SW480 (cell line): Measurements from ENCODE around the gene KRTAP4-8.
A peak's percentile ranks its signal among the peaks of the same experiment; 100 is the strongest.
"Not testable (repeated sequence)": the region's sequence is repeated elsewhere in the genome, so short reads cannot be mapped to it uniquely, and the experiment has no call there.

ENCODE experiments used
- DNase-seq: peaks from one replicate; pipeline ENCODE4 v3.0.0-alpha.2; 2016; ENCODE audit warnings: low spot score

KRTAP4-8 gene

GRCh38 chr17:41108728-41109386, 10.9 kb upstream of the KRTAP4-8 start:
- DNase-seq: not testable (repeated sequence)

- no peak for DNase-seq
Observed at GRCh38 chr17:41107941-41108450, 10.1 kb upstream of the KRTAP4-8 start.

- DNase-seq: not testable (repeated sequence)
Observed at GRCh38 chr17:41105347-41105746, 7.4 kb upstream of the KRTAP4-8 start, which contains the start of gene KRTAP4-9. KRTAP4-9 (plus strand) TSS chr17:41105389; CDS start chr17:41105389, 0 bp downstream.

- peak; percentile 18 for DNase-seq
Observed at GRCh38 chr17:41104386-41105038, 6.6 kb upstream of the KRTAP4-8 start.

- DNase-seq: no peak
Observed at GRCh38 chr17:41103896-41104295, 6.0 kb upstream of the KRTAP4-8 start.

- DNase-seq: no peak
Observed at GRCh38 chr17:41101586-41102259, 3.8 kb upstream of the KRTAP4-8 start, which contains the start of gene KRTAP4-16. KRTAP4-16 (minus strand) TSS chr17:41102209; CDS start chr17:41102209, 0 bp downstream.

GRCh38 chr17:41099682-41100480, 1.9 kb upstream of the KRTAP4-8 start:
- DNase-seq: not testable (repeated sequence)

- no peak for DNase-seq
Observed at GRCh38 chr17:41098481-41098880, 539 bp upstream of the KRTAP4-8 start.

GRCh38 chr17:41096055-41096454, 1.9 kb downstream of the KRTAP4-8 start:
- peak; percentile 14 for DNase-seq

- not testable (repeated sequence) for DNase-seq
Observed at GRCh38 chr17:41088760-41089352, 9.1 kb downstream of the KRTAP4-8 start.

- not testable (repeated sequence) for DNase-seq
Observed at GRCh38 chr17:41084100-41084856, 13.7 kb downstream of the KRTAP4-8 start, which contains the start of gene KRTAP4-7. KRTAP4-7 (plus strand) TSS chr17:41084150; CDS start chr17:41084207, 57 bp downstream.

- not testable (repeated sequence) for DNase-seq
Observed at GRCh38 chr17:41083427-41083826, 14.5 kb downstream of the KRTAP4-8 start.

- no peak for DNase-seq
Observed at GRCh38 chr17:41082626-41083025, 15.3 kb downstream of the KRTAP4-8 start.

GRCh38 chr17:41076788-41077187, 21.2 kb downstream of the KRTAP4-8 start:
- DNase-seq: no peak

- DNase-seq: no peak
Observed at GRCh38 chr17:41073676-41074075, 24.3 kb downstream of the KRTAP4-8 start.

- no peak for DNase-seq
Observed at GRCh38 chr17:41071606-41072360, 26.2 kb downstream of the KRTAP4-8 start.

GRCh38 chr17:41069031-41069430, 28.9 kb downstream of the KRTAP4-8 start:
- no peak for DNase-seq

- no peak for DNase-seq
Observed at GRCh38 chr17:41067281-41067680, 30.7 kb downstream of the KRTAP4-8 start.

GRCh38 chr17:41065829-41066624, 31.9 kb downstream of the KRTAP4-8 start, which contains the start of gene KRTAP2-4:
KRTAP2-4 (minus strand) TSS chr17:41065879; CDS start chr17:41065845, 34 bp downstream.
- DNase-seq: peak; percentile 94
